AG09319 (cell line): ENCODE data around the gene DHRS2.
A peak's percentile ranks its signal among the peaks of the same experiment; 100 is the strongest.
"Not testable (repeated sequence)": the region's sequence is repeated elsewhere in the genome, so short reads cannot be mapped to it uniquely, and the experiment has no call there.

Experiments used
- DNase-seq: peaks from one replicate; pipeline ENCODE4 v3.0.0-alpha.2; 2010; ENCODE audit warnings: low read depth; ENCODE audit errors: extremely low read depth
- TF ChIP-seq, protein P1 (sequence below): IDR thresholded peaks from 2 replicates; pipeline ENCODE4 v1.5.1; 2011; ENCODE audit warnings: low read depth, mild to moderate bottlenecking, inconsistent platforms, low read length, moderate library complexity

The DHRS2 gene

GRCh38 chr14:23637655-23638413, 1.7 kb downstream of the DHRS2 start:
- DNase-seq: not testable (repeated sequence)

GRCh38 chr14:23638414-23639047, 2.4 kb downstream of the DHRS2 start:
- DNase-seq: no peak
- TF ChIP-seq, protein P1, sequence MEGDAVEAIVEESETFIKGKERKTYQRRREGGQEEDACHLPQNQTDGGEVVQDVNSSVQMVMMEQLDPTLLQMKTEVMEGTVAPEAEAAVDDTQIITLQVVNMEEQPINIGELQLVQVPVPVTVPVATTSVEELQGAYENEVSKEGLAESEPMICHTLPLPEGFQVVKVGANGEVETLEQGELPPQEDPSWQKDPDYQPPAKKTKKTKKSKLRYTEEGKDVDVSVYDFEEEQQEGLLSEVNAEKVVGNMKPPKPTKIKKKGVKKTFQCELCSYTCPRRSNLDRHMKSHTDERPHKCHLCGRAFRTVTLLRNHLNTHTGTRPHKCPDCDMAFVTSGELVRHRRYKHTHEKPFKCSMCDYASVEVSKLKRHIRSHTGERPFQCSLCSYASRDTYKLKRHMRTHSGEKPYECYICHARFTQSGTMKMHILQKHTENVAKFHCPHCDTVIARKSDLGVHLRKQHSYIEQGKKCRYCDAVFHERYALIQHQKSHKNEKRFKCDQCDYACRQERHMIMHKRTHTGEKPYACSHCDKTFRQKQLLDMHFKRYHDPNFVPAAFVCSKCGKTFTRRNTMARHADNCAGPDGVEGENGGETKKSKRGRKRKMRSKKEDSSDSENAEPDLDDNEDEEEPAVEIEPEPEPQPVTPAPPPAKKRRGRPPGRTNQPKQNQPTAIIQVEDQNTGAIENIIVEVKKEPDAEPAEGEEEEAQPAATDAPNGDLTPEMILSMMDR: no peak

DNA sequence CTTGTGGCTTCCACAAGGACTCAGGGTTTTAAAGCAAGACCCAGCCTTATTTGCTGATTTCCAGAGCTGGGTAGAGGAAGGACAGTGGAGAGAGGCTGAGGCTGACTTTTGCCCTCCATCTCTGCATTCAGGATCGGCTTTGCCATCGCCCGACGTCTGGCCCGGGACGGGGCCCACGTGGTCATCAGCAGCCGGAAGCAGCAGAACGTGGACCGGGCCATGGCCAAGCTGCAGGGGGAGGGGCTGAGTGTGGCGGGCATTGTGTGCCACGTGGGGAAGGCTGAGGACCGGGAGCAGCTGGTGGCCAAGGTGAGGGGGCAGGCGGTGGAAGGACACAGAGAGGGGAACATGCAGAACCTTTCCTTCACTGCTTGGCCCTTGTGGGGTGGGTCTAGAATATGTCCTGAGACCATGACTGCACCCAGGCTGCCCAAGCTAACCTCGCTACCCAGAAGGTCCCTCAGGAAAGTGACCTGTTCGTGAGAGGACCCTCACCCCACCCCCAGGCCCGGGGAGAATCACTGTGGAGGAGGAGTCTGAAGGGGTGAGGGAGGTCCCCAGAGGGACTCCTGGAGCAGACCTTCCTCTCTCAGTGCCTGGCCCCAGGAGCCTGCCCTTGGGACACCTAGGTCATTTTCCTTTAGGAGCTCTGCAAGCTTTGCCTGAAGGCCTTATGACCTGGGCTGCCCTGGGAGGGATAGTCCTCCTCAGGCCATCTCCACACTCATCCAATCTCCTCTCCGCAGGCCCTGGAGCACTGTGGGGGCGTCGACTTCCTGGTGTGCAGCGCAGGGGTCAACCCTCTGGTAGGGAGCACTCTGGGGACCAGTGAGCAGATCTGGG, 3.1 kb downstream of the DHRS2 start:
- DNase-seq: no peak
- TF ChIP-seq, protein P1: no peak

DNA sequence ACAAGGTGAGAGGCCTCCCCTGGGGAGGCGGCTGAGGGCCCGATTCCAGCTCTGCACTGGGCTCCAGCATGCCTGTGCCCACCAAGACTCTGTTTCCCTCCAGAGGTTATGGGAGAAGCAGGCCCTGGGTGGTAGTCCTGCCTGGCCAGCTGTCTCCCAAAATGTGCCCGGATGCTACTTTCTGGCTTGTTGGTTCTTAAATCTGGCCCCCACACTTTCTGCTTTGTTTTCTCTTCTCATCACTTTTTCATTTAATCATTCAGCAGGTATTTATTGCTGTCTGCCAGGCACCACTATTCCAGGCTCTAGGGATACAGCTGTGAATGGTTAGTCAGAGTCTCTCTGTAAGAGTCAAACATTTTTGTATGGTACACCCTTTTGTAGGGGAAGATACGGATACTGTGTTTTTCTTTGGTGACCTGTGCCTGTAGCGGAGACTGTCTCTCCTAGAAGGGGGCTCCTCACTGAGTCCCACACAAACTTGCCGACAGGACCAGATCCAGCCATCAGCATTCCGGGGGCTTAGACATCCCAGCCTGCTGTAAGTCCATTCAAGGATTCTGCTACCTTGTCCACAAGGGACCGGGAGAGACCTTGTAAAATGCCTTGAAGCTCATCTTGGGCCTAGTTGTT, 3.8 kb downstream of the DHRS2 start:
- no peak for DNase-seq
- TF ChIP-seq, protein P1: no peak

DNA sequence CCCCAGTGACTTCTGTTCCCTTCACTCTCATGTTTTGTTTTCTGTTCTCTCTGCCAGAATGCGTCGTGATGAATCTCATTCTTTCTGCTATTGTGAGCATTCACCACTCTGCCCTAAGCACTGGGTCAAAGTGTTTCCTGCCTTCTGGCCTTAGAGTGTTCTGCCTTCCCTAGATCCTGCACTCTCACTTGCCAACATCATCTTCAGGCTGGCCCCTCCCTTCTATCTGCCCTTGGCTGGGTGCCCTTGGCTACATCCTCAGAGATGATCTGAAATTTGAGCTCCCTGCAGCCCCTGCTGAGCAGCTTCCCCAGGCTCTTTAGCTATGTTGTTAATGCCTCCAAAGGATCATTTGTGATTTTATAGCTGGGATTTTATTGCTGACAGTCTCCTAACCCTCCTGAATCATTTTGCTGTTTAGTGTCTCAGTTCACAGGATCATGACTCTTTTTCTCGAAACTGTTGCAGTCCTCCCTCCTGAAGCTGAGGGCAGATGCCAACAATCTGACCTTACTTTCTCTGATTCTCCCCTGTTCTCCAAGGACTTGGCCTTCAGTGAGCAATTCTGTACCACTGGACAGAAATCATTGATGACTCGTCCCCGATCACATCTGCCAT, 4.5 kb downstream of the DHRS2 start:
- DNase-seq: peak; percentile 18
- TF ChIP-seq, protein P1: no peak

- DNase-seq: no peak
Observed at GRCh38 chr14:23641180-23641914, 5.2 kb downstream of the DHRS2 start.

More at GRCh38 chr14:23641180-23641914, 5.2 kb downstream of the DHRS2 start:
- TF ChIP-seq, protein P1: no peak
